Ecto neural progenitor cell (in vitro differentiated cells): ENCODE results near the gene GOLGA8G.
"Not testable (repeated sequence)": the region's sequence is repeated elsewhere in the genome, so short reads cannot be mapped to it uniquely, and the experiment has no call there.

Experiments
- DNase-seq: peaks from one replicate; pipeline ENCODE4 v3.0.0-alpha.2; 2018; ENCODE audit warnings: low spot score

The GOLGA8G gene

GRCh38 chr15:28532954-28533353 lies at the start of gene GOLGA8G:
Gene GOLGA8G (minus strand): TSS chr15:28532971. CDS start chr15:28532909, 62 bp downstream.
- not testable (repeated sequence) for DNase-seq

GRCh38 chr15:28573351-28573750 lies 40.6 kb upstream of the GOLGA8G start:
- DNase-seq, result not testable (repeated sequence)

GRCh38 chr15:28553268-28553667 lies 20.5 kb upstream of the GOLGA8G start, which contains the start of gene GOLGA6L25:
Gene GOLGA6L25 (plus strand): TSS chr15:28553568. CDS start chr15:28553629, 61 bp downstream.
- not testable (repeated sequence) for DNase-seq

GRCh38 chr15:28515208-28515607 lies 17.6 kb downstream of the GOLGA8G start:
- DNase-seq, result not testable (repeated sequence)

- DNase-seq, result not testable (repeated sequence)
Observed at GRCh38 chr15:28514128-28514527, 18.6 kb downstream of the GOLGA8G start.

GRCh38 chr15:28508217-28508889 lies 24.4 kb downstream of the GOLGA8G start:
- DNase-seq, result not testable (repeated sequence)

- not testable (repeated sequence) for DNase-seq
Observed at GRCh38 chr15:28481340-28481739, 51.4 kb downstream of the GOLGA8G start.
